SU-DHL-6 (cell line): ENCODE data around the gene ETS1.

Experiments used
- EZH2phosphoT487 ChIP-seq: fragments of 200-600 bp; sonication (generic), shearing (Covaris generic); conservative IDR thresholded peaks from 2 replicates; pipeline ENCODE4 v1.6.1; 2018; ENCODE audit warnings: mild to moderate bottlenecking, antibody characterized with exemption, low read length, moderate library complexity, mixed read lengths
- TF ChIP-seq, protein P1 (sequence below): fragments of 200-600 bp; sonication (generic); IDR thresholded peaks from one replicate; pipeline ENCODE4 v1.5.1; 2017; ENCODE audit warnings: antibody characterized with exemption, mild to moderate bottlenecking, low read length, moderate library complexity; ENCODE audit not compliant: insufficient read depth, poor library complexity, severe bottlenecking

DNA sequence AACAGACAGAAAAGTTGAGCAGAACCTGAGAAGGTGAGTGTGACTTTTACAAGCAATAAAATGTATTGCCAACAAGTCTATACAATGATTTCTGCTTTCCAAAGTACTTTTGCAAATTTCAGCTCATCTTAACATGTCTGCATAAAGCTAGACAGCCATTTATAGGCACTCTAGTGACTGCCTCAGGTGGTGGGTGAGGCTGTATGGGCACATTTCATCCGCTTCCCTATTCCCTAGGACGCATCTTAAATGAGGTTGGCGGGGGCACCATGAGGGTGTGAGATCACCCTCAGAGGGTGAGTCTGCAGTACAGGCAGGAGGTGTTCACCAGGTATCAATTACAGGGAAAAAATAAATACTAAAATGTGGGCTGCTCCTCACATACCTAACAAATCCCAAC, 110.1 kb downstream of the ETS1 start:
- TF ChIP-seq, protein P1, sequence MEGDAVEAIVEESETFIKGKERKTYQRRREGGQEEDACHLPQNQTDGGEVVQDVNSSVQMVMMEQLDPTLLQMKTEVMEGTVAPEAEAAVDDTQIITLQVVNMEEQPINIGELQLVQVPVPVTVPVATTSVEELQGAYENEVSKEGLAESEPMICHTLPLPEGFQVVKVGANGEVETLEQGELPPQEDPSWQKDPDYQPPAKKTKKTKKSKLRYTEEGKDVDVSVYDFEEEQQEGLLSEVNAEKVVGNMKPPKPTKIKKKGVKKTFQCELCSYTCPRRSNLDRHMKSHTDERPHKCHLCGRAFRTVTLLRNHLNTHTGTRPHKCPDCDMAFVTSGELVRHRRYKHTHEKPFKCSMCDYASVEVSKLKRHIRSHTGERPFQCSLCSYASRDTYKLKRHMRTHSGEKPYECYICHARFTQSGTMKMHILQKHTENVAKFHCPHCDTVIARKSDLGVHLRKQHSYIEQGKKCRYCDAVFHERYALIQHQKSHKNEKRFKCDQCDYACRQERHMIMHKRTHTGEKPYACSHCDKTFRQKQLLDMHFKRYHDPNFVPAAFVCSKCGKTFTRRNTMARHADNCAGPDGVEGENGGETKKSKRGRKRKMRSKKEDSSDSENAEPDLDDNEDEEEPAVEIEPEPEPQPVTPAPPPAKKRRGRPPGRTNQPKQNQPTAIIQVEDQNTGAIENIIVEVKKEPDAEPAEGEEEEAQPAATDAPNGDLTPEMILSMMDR: no peak
- TF ChIP-seq EZH2phosphoT487: no peak
